GM12878 (cell line): ENCODE results near the gene DNAH2. TPM values are rescaled to one million over a fixed set of nuclear protein-coding genes. Genes with fewer than 3 reads are reported as not detected.

ENCODE experiments used
- BCL11A ChIP-seq: IDR thresholded peaks from 2 replicates; pipeline ENCODE4 v1.6.1; 2011; ENCODE audit warnings: low read depth, low read length
- CBFB ChIP-seq: IDR thresholded peaks from 2 replicates; pipeline ENCODE4 v1.6.1; 2016; ENCODE audit warnings: antibody characterized with exemption, low read depth
- EED ChIP-seq: sonication (generic); IDR thresholded peaks from 2 replicates; pipeline ENCODE4 v1.6.1; 2016; ENCODE audit warnings: antibody characterized with exemption, low read depth
- FOS ChIP-seq: IDR thresholded peaks from 3 replicates; pipeline ENCODE4 v1.6.1; 2011; ENCODE audit warnings: borderline replicate concordance; ENCODE audit not compliant: insufficient read length; ENCODE audit errors: extremely low read depth
- HDGF ChIP-seq: fragments of 450-650 bp; IDR thresholded peaks from 2 replicates; pipeline ENCODE4 v1.6.1; 2016; ENCODE audit warnings: antibody characterized with exemption
- IKZF1 ChIP-seq: fragments of 450-650 bp; conservative IDR thresholded peaks from 2 replicates; pipeline ENCODE4 v1.6.1; 2017; ENCODE audit warnings: antibody characterized with exemption, mild to moderate bottlenecking
- MEF2A ChIP-seq: IDR thresholded peaks from 2 replicates; pipeline ENCODE4 v1.6.1; 2011; ENCODE audit warnings: low read depth, mild to moderate bottlenecking, low read length, moderate library complexity; ENCODE audit not compliant: insufficient read depth
- NR2F1 ChIP-seq: fragments of 450-650 bp; conservative IDR thresholded peaks from 2 replicates; pipeline ENCODE4 v1.6.1; 2017; ENCODE audit warnings: mild to moderate bottlenecking
- RAD51 ChIP-seq: fragments of 450-650 bp; IDR thresholded peaks from 2 replicates; pipeline ENCODE4 v1.6.1; 2016; ENCODE audit warnings: moderate library complexity, mild to moderate bottlenecking, inconsistent platforms
- RFX5 ChIP-seq: IDR thresholded peaks from 2 replicates; pipeline ENCODE4 v1.6.1; 2011; ENCODE audit warnings: low read depth, low read length, improper control_type of control experiment
- SIN3A ChIP-seq: IDR thresholded peaks from 2 replicates; pipeline ENCODE4 v1.6.1; 2012; ENCODE audit warnings: low read depth, low read length, improper control_type of control experiment
- SP1 ChIP-seq: IDR thresholded peaks from one replicate; pipeline ENCODE4 v1.6.1; 2011; ENCODE audit warnings: low read depth, low read length
- SREBF1 ChIP-seq: IDR thresholded peaks from 2 replicates; pipeline ENCODE4 v1.6.1; 2012; ENCODE audit warnings: mild to moderate bottlenecking, low read length
- ZNF24 ChIP-seq: fragments of 450-650 bp; IDR thresholded peaks from 2 replicates; pipeline ENCODE4 v1.6.1; 2017; ENCODE audit warnings: antibody characterized with exemption, mild to moderate bottlenecking
- polyA plus RNA-seq, 11 experiments: library from polyadenylated mRNA; depleted of rRNA in 4 of 11; unstranded in 6 of 11; stranded (reverse) in 5 of 11; fragments of >200 nt; fragmentation: Nextera tagmentation in 4 of 11; fragmentation: Illumina TruSeq in 1 of 11; extraction: Ambion mirVana in 4 of 11; extraction: Trizol in 1 of 11; gene quantifications; 1 replicate in 1 of 11; 2 replicates in 10 of 11; pipeline versions ENCODE4 v1.2.1 to v1.2.3, GENCODE V29; 2011 to 2016; ENCODE audit warnings: inconsistent platforms in 2 of 11, missing spikeins in 2 of 11, low read depth in 1 of 11
- total RNA-seq, 4 experiments: library from RNA; depleted of rRNA in 3 of 4; stranded (reverse); fragments of >200 nt in 3 of 4; fragmentation: Illumina TruSeq in 1 of 4; extraction: Trizol in 1 of 4; gene quantifications; 2 replicates each; pipeline versions ENCODE4 v1.2.1 to v1.2.3, GENCODE V29; 2013 to 2021
- TF ChIP-seq, protein P1 (sequence below): IDR thresholded peaks from 2 replicates; pipeline ENCODE4 v1.6.1; 2011; ENCODE audit warnings: low read depth, low read length, improper control_type of control experiment, borderline replicate concordance
- TF ChIP-seq, protein P2 (sequence below): IDR thresholded peaks from 2 replicates; pipeline ENCODE4 v1.6.1; 2012; ENCODE audit warnings: improper control_type of control experiment, low read depth, low read length; ENCODE audit not compliant: insufficient replicate concordance
- TF ChIP-seq, protein P3 (sequence below): IDR thresholded peaks from 2 replicates; pipeline ENCODE4 v1.6.1; 2011; ENCODE audit warnings: low read depth, mild to moderate bottlenecking, low read length, moderate library complexity, borderline replicate concordance; ENCODE audit errors: extremely low read depth
- TF ChIP-seq, protein P4 (sequence below): fragments of 150-350 bp; IDR thresholded peaks from 2 replicates; pipeline ENCODE4 v1.6.1; 2014; ENCODE audit warnings: mild to moderate bottlenecking, low read depth, low read length
- TF ChIP-seq, protein P5 (sequence below): fragments of 450-650 bp; IDR thresholded peaks from 2 replicates; pipeline ENCODE4 v1.6.1; 2018; ENCODE audit warnings: mild to moderate bottlenecking, low read depth, moderate library complexity; ENCODE audit not compliant: partially characterized antibody

DNAH2 gene
- total and polyA plus RNA-seq, 10 of the 15 experiments (the other 5 are each of a cell fraction or from before 2014, with no cell fraction given) = not detected

DNA sequence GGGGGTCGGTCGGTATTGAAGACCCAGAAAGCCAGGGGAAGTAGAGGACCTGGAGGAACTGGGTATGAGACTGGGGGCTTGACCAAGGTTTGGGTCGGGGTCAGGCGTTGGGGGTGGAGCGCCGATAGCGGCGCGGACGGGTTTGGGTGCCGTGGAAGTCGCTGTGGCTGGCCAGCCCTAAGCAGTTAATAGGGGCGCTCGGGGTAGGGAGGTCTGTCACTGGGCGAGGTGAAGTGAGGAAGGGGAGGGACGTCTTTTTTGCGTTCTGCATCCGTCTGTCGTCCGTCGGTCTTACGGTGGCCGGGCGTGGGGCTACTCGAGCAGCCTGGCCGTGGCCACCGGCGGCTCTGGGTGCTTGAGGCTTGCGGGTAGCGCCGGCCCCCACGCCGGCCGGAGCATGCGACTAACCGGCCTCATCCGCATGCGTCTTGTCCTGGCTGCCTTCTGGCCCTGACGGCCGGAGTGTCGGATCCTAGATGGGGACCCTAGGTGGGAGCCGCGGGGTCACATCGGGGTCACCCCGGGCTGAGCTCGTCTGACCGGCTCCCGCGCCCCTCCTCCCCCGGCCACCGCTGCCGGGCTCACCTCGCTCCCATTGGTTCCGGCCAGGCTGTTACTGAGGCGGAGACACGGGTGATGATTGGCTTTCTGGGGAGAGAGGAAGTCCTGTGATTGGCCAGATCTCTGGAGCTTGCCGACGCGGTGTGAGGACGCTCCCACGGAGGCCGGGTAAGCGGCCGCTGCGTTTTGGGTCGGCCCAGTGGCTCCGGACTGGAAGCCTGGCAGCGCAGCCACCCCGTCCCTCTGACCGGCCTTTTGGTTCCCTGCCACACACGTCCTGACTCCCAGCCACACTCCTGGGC, 127.0 kb downstream of the DNAH2 start (continued):
- TF ChIP-seq IKZF1 (peak; percentile 31; the same call in 1 of the 2 replicates), SP1 (peak; percentile 91), CBFB (no peak; the same call in 1 of the 2 replicates), RAD51 (no peak), FOS (peak; percentile 39), HDGF (peak; percentile 63), SIN3A (0 out of 2 replicates have a peak, but pooled peaks have one; percentile 26), BCL11A (0 out of 2 replicates have a peak, but pooled peaks have one; percentile 2), NR2F1 (peak; percentile 96), RFX5 (peak; percentile 93), ZNF24 (no peak), EED (no peak), MEF2A (no peak), SREBF1 (0 out of 2 replicates have a peak, but pooled peaks have one; percentile 17)
- TF ChIP-seq, protein P1, sequence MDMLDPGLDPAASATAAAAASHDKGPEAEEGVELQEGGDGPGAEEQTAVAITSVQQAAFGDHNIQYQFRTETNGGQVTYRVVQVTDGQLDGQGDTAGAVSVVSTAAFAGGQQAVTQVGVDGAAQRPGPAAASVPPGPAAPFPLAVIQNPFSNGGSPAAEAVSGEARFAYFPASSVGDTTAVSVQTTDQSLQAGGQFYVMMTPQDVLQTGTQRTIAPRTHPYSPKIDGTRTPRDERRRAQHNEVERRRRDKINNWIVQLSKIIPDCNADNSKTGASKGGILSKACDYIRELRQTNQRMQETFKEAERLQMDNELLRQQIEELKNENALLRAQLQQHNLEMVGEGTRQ = no peak
- TF ChIP-seq, protein P2, sequence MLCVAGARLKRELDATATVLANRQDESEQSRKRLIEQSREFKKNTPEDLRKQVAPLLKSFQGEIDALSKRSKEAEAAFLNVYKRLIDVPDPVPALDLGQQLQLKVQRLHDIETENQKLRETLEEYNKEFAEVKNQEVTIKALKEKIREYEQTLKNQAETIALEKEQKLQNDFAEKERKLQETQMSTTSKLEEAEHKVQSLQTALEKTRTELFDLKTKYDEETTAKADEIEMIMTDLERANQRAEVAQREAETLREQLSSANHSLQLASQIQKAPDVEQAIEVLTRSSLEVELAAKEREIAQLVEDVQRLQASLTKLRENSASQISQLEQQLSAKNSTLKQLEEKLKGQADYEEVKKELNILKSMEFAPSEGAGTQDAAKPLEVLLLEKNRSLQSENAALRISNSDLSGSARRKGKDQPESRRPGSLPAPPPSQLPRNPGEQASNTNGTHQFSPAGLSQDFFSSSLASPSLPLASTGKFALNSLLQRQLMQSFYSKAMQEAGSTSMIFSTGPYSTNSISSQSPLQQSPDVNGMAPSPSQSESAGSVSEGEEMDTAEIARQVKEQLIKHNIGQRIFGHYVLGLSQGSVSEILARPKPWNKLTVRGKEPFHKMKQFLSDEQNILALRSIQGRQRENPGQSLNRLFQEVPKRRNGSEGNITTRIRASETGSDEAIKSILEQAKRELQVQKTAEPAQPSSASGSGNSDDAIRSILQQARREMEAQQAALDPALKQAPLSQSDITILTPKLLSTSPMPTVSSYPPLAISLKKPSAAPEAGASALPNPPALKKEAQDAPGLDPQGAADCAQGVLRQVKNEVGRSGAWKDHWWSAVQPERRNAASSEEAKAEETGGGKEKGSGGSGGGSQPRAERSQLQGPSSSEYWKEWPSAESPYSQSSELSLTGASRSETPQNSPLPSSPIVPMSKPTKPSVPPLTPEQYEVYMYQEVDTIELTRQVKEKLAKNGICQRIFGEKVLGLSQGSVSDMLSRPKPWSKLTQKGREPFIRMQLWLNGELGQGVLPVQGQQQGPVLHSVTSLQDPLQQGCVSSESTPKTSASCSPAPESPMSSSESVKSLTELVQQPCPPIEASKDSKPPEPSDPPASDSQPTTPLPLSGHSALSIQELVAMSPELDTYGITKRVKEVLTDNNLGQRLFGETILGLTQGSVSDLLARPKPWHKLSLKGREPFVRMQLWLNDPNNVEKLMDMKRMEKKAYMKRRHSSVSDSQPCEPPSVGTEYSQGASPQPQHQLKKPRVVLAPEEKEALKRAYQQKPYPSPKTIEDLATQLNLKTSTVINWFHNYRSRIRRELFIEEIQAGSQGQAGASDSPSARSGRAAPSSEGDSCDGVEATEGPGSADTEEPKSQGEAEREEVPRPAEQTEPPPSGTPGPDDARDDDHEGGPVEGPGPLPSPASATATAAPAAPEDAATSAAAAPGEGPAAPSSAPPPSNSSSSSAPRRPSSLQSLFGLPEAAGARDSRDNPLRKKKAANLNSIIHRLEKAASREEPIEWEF = no peak
- TF ChIP-seq, protein P3, sequence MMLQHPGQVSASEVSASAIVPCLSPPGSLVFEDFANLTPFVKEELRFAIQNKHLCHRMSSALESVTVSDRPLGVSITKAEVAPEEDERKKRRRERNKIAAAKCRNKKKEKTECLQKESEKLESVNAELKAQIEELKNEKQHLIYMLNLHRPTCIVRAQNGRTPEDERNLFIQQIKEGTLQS = no peak
- TF ChIP-seq, protein P4, sequence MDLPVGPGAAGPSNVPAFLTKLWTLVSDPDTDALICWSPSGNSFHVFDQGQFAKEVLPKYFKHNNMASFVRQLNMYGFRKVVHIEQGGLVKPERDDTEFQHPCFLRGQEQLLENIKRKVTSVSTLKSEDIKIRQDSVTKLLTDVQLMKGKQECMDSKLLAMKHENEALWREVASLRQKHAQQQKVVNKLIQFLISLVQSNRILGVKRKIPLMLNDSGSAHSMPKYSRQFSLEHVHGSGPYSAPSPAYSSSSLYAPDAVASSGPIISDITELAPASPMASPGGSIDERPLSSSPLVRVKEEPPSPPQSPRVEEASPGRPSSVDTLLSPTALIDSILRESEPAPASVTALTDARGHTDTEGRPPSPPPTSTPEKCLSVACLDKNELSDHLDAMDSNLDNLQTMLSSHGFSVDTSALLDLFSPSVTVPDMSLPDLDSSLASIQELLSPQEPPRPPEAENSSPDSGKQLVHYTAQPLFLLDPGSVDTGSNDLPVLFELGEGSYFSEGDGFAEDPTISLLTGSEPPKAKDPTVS = no peak
- TF ChIP-seq, protein P5, sequence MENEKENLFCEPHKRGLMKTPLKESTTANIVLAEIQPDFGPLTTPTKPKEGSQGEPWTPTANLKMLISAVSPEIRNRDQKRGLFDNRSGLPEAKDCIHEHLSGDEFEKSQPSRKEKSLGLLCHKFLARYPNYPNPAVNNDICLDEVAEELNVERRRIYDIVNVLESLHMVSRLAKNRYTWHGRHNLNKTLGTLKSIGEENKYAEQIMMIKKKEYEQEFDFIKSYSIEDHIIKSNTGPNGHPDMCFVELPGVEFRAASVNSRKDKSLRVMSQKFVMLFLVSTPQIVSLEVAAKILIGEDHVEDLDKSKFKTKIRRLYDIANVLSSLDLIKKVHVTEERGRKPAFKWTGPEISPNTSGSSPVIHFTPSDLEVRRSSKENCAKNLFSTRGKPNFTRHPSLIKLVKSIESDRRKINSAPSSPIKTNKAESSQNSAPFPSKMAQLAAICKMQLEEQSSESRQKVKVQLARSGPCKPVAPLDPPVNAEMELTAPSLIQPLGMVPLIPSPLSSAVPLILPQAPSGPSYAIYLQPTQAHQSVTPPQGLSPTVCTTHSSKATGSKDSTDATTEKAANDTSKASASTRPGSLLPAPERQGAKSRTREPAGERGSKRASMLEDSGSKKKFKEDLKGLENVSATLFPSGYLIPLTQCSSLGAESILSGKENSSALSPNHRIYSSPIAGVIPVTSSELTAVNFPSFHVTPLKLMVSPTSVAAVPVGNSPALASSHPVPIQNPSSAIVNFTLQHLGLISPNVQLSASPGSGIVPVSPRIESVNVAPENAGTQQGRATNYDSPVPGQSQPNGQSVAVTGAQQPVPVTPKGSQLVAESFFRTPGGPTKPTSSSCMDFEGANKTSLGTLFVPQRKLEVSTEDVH = peak; percentile 1
